NCI-H82 (cell line): ENCODE data around the gene WDR41.
A peak's percentile ranks its signal among the peaks of the same experiment; 100 is the strongest.

Source experiments
- DNase-seq: peaks from one replicate; lab custom pipeline; 2025; lab: John Stamatoyannopoulos, UW

WDR41 gene

GRCh38 chr5:77448831-77449230 lies 43.3 kb downstream of the WDR41 start:
- no peak for DNase-seq

GRCh38 chr5:77444356-77444755 lies 47.8 kb downstream of the WDR41 start:
- no peak for DNase-seq

GRCh38 chr5:77443670-77444069 lies 48.4 kb downstream of the WDR41 start:
- no peak for DNase-seq

- DNase-seq, result no peak
These were observed 54.0 kb downstream of the WDR41 start for GRCh38 chr5:77438071-77438470.

- peak; percentile 31 for DNase-seq
These were observed 54.9 kb downstream of the WDR41 start for GRCh38 chr5:77437194-77437593.

GRCh38 chr5:77431719-77432118 lies 60.4 kb downstream of the WDR41 start:
- no peak for DNase-seq

GRCh38 chr5:77431286-77431685 lies 60.8 kb downstream of the WDR41 start:
- DNase-seq, result no peak

GRCh38 chr5:77430726-77431125 lies 61.4 kb downstream of the WDR41 start:
- no peak for DNase-seq

- DNase-seq, result no peak
These were observed 63.6 kb downstream of the WDR41 start for GRCh38 chr5:77428526-77428925.

- no peak for DNase-seq
These were observed 64.1 kb downstream of the WDR41 start for GRCh38 chr5:77427998-77428397.

- peak; percentile 44 for DNase-seq
These were observed 65.4 kb downstream of the WDR41 start for GRCh38 chr5:77426670-77427069.

GRCh38 chr5:77425998-77426659 lies 66.0 kb downstream of the WDR41 start:
- DNase-seq, result no peak

- no peak for DNase-seq
These were observed 66.7 kb downstream of the WDR41 start for GRCh38 chr5:77425420-77425819.

GRCh38 chr5:77424921-77425320 lies 67.2 kb downstream of the WDR41 start:
- no peak for DNase-seq

GRCh38 chr5:77423022-77423750 lies 68.9 kb downstream of the WDR41 start:
- DNase-seq, result no peak

- no peak for DNase-seq
These were observed 71.2 kb downstream of the WDR41 start for GRCh38 chr5:77420940-77421339.

- no peak for DNase-seq
These were observed 72.2 kb downstream of the WDR41 start for GRCh38 chr5:77419644-77420582.

- DNase-seq, result no peak
These were observed 73.2 kb downstream of the WDR41 start for GRCh38 chr5:77418601-77419581.

GRCh38 chr5:77418162-77418561 lies 74.0 kb downstream of the WDR41 start:
- no peak for DNase-seq

GRCh38 chr5:77413049-77413448 lies 79.1 kb downstream of the WDR41 start:
- no peak for DNase-seq

- no peak for DNase-seq
These were observed 82.1 kb downstream of the WDR41 start for GRCh38 chr5:77409870-77410621.
